GM12878 (cell line): ENCODE results near the gene TRIP12. TPM values are rescaled to one million over a fixed set of nuclear protein-coding genes. Genes with fewer than 3 reads are reported as not detected.

Experiments used
- ATAC-seq: fragments of 200-7000 bp; cut with Tn5 transposase; 3 replicates; pipeline ENCODE4 v1.9.1; 2020; ENCODE audit warnings: mild to moderate bottlenecking, moderate library complexity
- BruUV-seq: library from RNA; stranded (reverse); fragments of 400-500 nt; replicated peaks from 2 replicates; lab custom pipeline; 2021; lab: Mats Ljungman, UMichigan
- CTCF ChIA-PET: fragments of 300-600 bp; sonication (Branson Sonifier 250); formaldehyde crosslinking; extraction: SDS; loops from one replicate; lab custom pipeline; 2021; ENCODE audit warnings: inconsistent platforms; lab: Yijun Ruan, JAX
- POLR2A ChIA-PET: fragments of 350-600 bp; formaldehyde crosslinking; extraction: SDS; loops from one replicate; lab custom pipeline; 2021; ENCODE audit warnings: inconsistent platforms; lab: Charles Lee
- RAD21 ChIA-PET: fragments of 300-600 bp; sonication (Branson Sonifier 250); formaldehyde crosslinking; loops from one replicate; lab custom pipeline; 2023; ENCODE audit warnings: antibody characterized with exemption; ENCODE audit not compliant: unreplicated experiment; lab: Charles Lee
- SMC1A ChIA-PET: fragments of 300-600 bp; sonication (Branson Sonifier 250); formaldehyde crosslinking; loops from one replicate; lab custom pipeline; 2023; ENCODE audit not compliant: unreplicated experiment, uncharacterized antibody; lab: Charles Lee
- DNase-seq: peaks from one replicate; pipeline ENCODE4 v3.0.0-alpha.2; 2011; ENCODE audit warnings: low read depth, low spot score
- FAIRE-seq: peaks from 3 replicates; lab custom pipeline; 2011; peaks lifted over from hg19 to GRCh38; lab: Jason Lieb, UNC
- H2AFZ ChIP-seq: 2 replicates; pipeline ENCODE4 v1.6.0; 2011; ENCODE audit warnings: low read depth, low read length, control low read depth; ENCODE audit not compliant: control insufficient read depth
- H3K27ac ChIP-seq: 2 replicates; pipeline ENCODE4 v1.5.1; 2011; ENCODE audit warnings: control low read depth; ENCODE audit not compliant: control insufficient read depth, insufficient read depth
- H3K27me3 ChIP-seq, 2 experiments: replicated peaks in 1 of 2; 2 replicates each; pipeline versions ENCODE4 v1.6.0 to v1.6.1; 2011; ENCODE audit warnings: low read length in 1 of 2; ENCODE audit not compliant: control insufficient read depth in 2 of 2, insufficient read depth in 2 of 2
- H3K36me3 ChIP-seq, 2 experiments: 2 replicates each; pipeline ENCODE4 v1.5.1; 2011; ENCODE audit warnings: low read length in 1 of 2; ENCODE audit not compliant: control insufficient read depth in 2 of 2, insufficient read depth in 2 of 2
- H3K4me1 ChIP-seq: 2 replicates; pipeline ENCODE4 v1.6.1; 2011; ENCODE audit warnings: mild to moderate bottlenecking, low read length, moderate library complexity, mixed read lengths; ENCODE audit not compliant: control insufficient read depth, insufficient read depth
- H3K4me2 ChIP-seq: 2 replicates; pipeline ENCODE4 v1.6.0; 2011; ENCODE audit warnings: control low read depth; ENCODE audit not compliant: control insufficient read depth, insufficient read depth
- H3K4me3 ChIP-seq: fragments of 200-600 bp; sonication (generic); 2 replicates; pipeline ENCODE4 v1.5.1; 2016
- H3K79me2 ChIP-seq: 2 replicates; pipeline ENCODE4 v1.6.0; 2011; ENCODE audit warnings: low read length; ENCODE audit not compliant: control insufficient read depth, insufficient read depth
- H3K9ac ChIP-seq: 2 replicates; pipeline ENCODE4 v1.8.0; 2011; ENCODE audit warnings: low read length, control low read depth, mixed read lengths; ENCODE audit not compliant: control insufficient read depth, insufficient read depth
- H3K9me3 ChIP-seq: replicated peaks from 3 replicates; pipeline ENCODE4 v1.5.1; 2011; ENCODE audit warnings: mild to moderate bottlenecking, low read length; ENCODE audit not compliant: control insufficient read depth, insufficient read depth
- H4K20me1 ChIP-seq: 2 replicates; pipeline ENCODE4 v1.6.0; 2011; ENCODE audit not compliant: control insufficient read depth, insufficient read depth
- ATF2 ChIP-seq: IDR thresholded peaks from 2 replicates; pipeline ENCODE4 v1.6.1; 2012; ENCODE audit warnings: low read length, inconsistent platforms
- CBFB ChIP-seq: IDR thresholded peaks from 2 replicates; pipeline ENCODE4 v1.6.1; 2016; ENCODE audit warnings: antibody characterized with exemption, low read depth
- ESRRA ChIP-seq: IDR thresholded peaks from 2 replicates; pipeline ENCODE4 v1.6.1; 2012; ENCODE audit warnings: mild to moderate bottlenecking, low read length, improper control_type of control experiment
- IKZF2 ChIP-seq, 2 experiments: fragments of 450-650 bp; IDR thresholded peaks; 2 replicates each; pipeline ENCODE4 v1.6.1; 2017; ENCODE audit warnings: mild to moderate bottlenecking in 2 of 2, moderate library complexity in 2 of 2
- MEF2A ChIP-seq: IDR thresholded peaks from 2 replicates; pipeline ENCODE4 v1.6.1; 2011; ENCODE audit warnings: low read depth, mild to moderate bottlenecking, low read length, moderate library complexity; ENCODE audit not compliant: insufficient read depth
- MTA2 ChIP-seq: fragments of 450-650 bp; IDR thresholded peaks from 2 replicates; pipeline ENCODE4 v1.6.1; 2016; ENCODE audit warnings: low read depth, mild to moderate bottlenecking, moderate library complexity
- RAD51 ChIP-seq: fragments of 450-650 bp; IDR thresholded peaks from 2 replicates; pipeline ENCODE4 v1.6.1; 2016; ENCODE audit warnings: moderate library complexity, mild to moderate bottlenecking, inconsistent platforms
- RB1 ChIP-seq: fragments of 450-650 bp; formaldehyde crosslinking; IDR thresholded peaks from 2 replicates; pipeline ENCODE4 v1.6.1; 2017; ENCODE audit warnings: mild to moderate bottlenecking, borderline replicate concordance
- RCOR1 ChIP-seq: conservative IDR thresholded peaks from 2 replicates; pipeline ENCODE4 v1.6.1; 2012; ENCODE audit warnings: low read depth, low read length, improper control_type of control experiment
- RELA ChIP-seq: fragments of 450-650 bp; IDR thresholded peaks from 2 replicates; pipeline ENCODE4 v1.8.0; 2014; ENCODE audit warnings: borderline replicate concordance; ENCODE audit not compliant: partially characterized antibody
- RUNX3 ChIP-seq: IDR thresholded peaks from 2 replicates; pipeline ENCODE4 v1.6.1; 2012; ENCODE audit warnings: low read length, inconsistent platforms
- ZBTB33 ChIP-seq: fragments of 450-650 bp; IDR thresholded peaks from 2 replicates; pipeline ENCODE4 v1.6.1; 2017; ENCODE audit warnings: mild to moderate bottlenecking
- WGBS: methylation state at CpG from one replicate; pipeline ENCODE4 v1.1.6; 2016; ENCODE audit warnings: low lambda C conversion rate; ENCODE audit not compliant: insufficient replicate concordance, insufficient coverage; ENCODE audit errors: missing lambda C conversion rate; 5-methylcytosine and 5-hydroxymethylcytosine counted together
- in situ Hi-C: fragments of 300-500 bp; cut with MboI; formaldehyde crosslinking; loops from 9 replicates; pipeline ENCODE4 v1.14.3; 2018; ENCODE audit warnings: mixed read lengths
- intact Hi-C: fragments of 100-400 bp; cut with micrococcal nuclease; formaldehyde crosslinking; loops from one replicate; pipeline ENCODE4 v1.14.2; 2022; ENCODE audit not compliant: unreplicated experiment
- polyA plus RNA-seq, 11 experiments: library from polyadenylated mRNA; depleted of rRNA in 4 of 11; unstranded in 6 of 11; stranded (reverse) in 5 of 11; fragments of >200 nt; fragmentation: Nextera tagmentation in 4 of 11; fragmentation: Illumina TruSeq in 1 of 11; extraction: Ambion mirVana in 4 of 11; extraction: Trizol in 1 of 11; gene quantifications; 1 replicate in 1 of 11; 2 replicates in 10 of 11; pipeline versions ENCODE4 v1.2.1 to v1.2.3, GENCODE V29; 2011 to 2016; ENCODE audit warnings: inconsistent platforms in 2 of 11, missing spikeins in 2 of 11, low read depth in 1 of 11
- total RNA-seq, 4 experiments: library from RNA; depleted of rRNA in 3 of 4; stranded (reverse); fragments of >200 nt in 3 of 4; fragmentation: Illumina TruSeq in 1 of 4; extraction: Trizol in 1 of 4; gene quantifications; 2 replicates each; pipeline versions ENCODE4 v1.2.1 to v1.2.3, GENCODE V29; 2013 to 2021

The TRIP12 gene
- total and polyA plus RNA-seq, 10 of the 15 experiments (the other 5 are each of a cell fraction or from before 2014, with no cell fraction given) = 23.1 to 207 (median 97.0) TPM

- Histone ChIP-seq H4K20me1 (peaks cover 5% of the 10 kb centered on the region; the same call in 1 of the 2 replicates), H3K79me2 (peaks cover 3% of the 10 kb centered on the region; the same call in 1 of the 2 replicates), H3K27ac (peak overlapping the region; percentile 78), H3K4me2 (peak overlapping the region; percentile 67), H3K27me3 (no peaks in the 10 kb centered on the region), H3K4me1 (peaks cover 17% of the 10 kb centered on the region), H2AFZ (no peak overlapping the region), H3K36me3 (peaks cover 6 to 29% of the 10 kb centered on the region in 2 experiments), H3K9ac (peak overlapping the region; percentile 13; the same call in 1 of the 2 replicates), H3K9me3 (no peaks in the 10 kb centered on the region), H3K4me3 (peak overlapping the region; percentile 17; the same call in 1 of the 2 replicates)
- BruUV-seq = no TSS peak
- FAIRE-seq = peak; percentile 72
- 18% methylated on average over 5 of the region's 5 CpGs for WGBS
- ChIA-PET RAD21 (interaction anchor here (0.6 to 1.1 kb wide), 3 partner anchors 128 to 376 kb away, joined by 3 to 9 read pairs (median 3); no protein-coding TSS in a partner anchor), SMC1A (interaction anchor here (0.6 to 1.5 kb wide), 7 partner anchors 16 to 147 kb away, joined by 3 read pairs; no protein-coding TSS in a partner anchor), CTCF (interaction anchor here (0.6 to 4.2 kb wide), 7 partner anchors 9 to 359 kb away, joined by 3 to 32 read pairs (median 6); no protein-coding TSS in a partner anchor), POLR2A (interaction anchor here (0.7 kb wide), 1 partner anchor 85 kb away, joined by 3 read pairs; no protein-coding TSS in a partner anchor)
- peak; percentile 73 for TF ChIP-seq RUNX3
- TF ChIP-seq CBFB = 0 out of 2 replicates have a peak, but pooled peaks have one; percentile 23
- TF ChIP-seq ATF2 = 0 out of 2 replicates have a peak, but pooled peaks have one; percentile 17
- TF ChIP-seq RCOR1 = no peak
- no peak for TF ChIP-seq ZBTB33
- no peak for TF ChIP-seq RELA
- peak; percentile 33; the same call in 1 of the 2 replicates for TF ChIP-seq MTA2
- TF ChIP-seq RAD51 = peak; percentile 69
- no peak for TF ChIP-seq MEF2A
- TF ChIP-seq ESRRA = 0 out of 2 replicates have a peak, but pooled peaks have one; percentile 42
- no peak for TF ChIP-seq RB1
- TF ChIP-seq IKZF2 (IDR thresholded peaks at IDR 0.05) = peak in 1 of 2 experiments; percentile 41; a peak in 1 of 4 replicates
- peak; percentile 75 for ATAC-seq
- DNase-seq = peak; percentile 34
- intact Hi-C loops (loop anchor here (10.0 kb wide), 2 partner anchors 222 to 832 kb away; no protein-coding TSS in a partner anchor), in situ Hi-C loops (loop anchor here (25.0 kb wide), 1 partner anchor 379 kb away; no protein-coding TSS in a partner anchor)
Observed at GRCh38 chr2:229783108-229783721, 138.6 kb downstream of the TRIP12 start.
